HL-60 (cell line): ENCODE data around the gene RTCB.

Experiments
- DNase-seq, 2 experiments: peaks; one replicate each; pipeline ENCODE4 v3.0.0-alpha.2; 2010 to 2020; ENCODE audit warnings: low read depth in 1 of 2, low spot score in 1 of 2
- H3K27ac ChIP-seq: fragments of 250-450 bp; sonication (Bioruptor Pico); replicated peaks from 2 replicates; pipeline ENCODE4 v1.5.1; 2020; ENCODE audit warnings: mild to moderate bottlenecking, moderate library complexity
- H3K27me3 ChIP-seq: fragments of 250-450 bp; sonication (Bioruptor Pico); 2 replicates; pipeline ENCODE4 v1.5.1; 2021; ENCODE audit warnings: mild to moderate bottlenecking, moderate library complexity; ENCODE audit not compliant: insufficient read depth, poor library complexity, severe bottlenecking
- H3K4me3 ChIP-seq: replicated peaks from 2 replicates; pipeline ENCODE4 v1.5.1; 2011; ENCODE audit warnings: mild to moderate bottlenecking, control low read depth, low read length; ENCODE audit not compliant: insufficient read depth
- GABPA ChIP-seq: IDR thresholded peaks from 2 replicates; pipeline ENCODE4 v1.6.1; 2012; ENCODE audit warnings: low read depth
- POLR2AphosphoS5 ChIP-seq: IDR thresholded peaks from 2 replicates; pipeline ENCODE4 v1.6.1; 2012; ENCODE audit warnings: low read depth
- SPI1 ChIP-seq: IDR thresholded peaks from 2 replicates; pipeline ENCODE4 v1.6.1; 2012; ENCODE audit warnings: low read depth, mild to moderate bottlenecking, borderline replicate concordance
- TF ChIP-seq, protein P1 (sequence below): IDR thresholded peaks from one replicate; pipeline ENCODE4 v1.5.1; 2011; ENCODE audit warnings: low read length, control low read depth, inconsistent platforms; ENCODE audit not compliant: insufficient read depth
- TF ChIP-seq, protein P2 (sequence below): IDR thresholded peaks from 2 replicates; pipeline ENCODE4 v1.6.1; 2012; ENCODE audit warnings: low read depth; ENCODE audit not compliant: insufficient replicate concordance

RTCB gene

DNA sequence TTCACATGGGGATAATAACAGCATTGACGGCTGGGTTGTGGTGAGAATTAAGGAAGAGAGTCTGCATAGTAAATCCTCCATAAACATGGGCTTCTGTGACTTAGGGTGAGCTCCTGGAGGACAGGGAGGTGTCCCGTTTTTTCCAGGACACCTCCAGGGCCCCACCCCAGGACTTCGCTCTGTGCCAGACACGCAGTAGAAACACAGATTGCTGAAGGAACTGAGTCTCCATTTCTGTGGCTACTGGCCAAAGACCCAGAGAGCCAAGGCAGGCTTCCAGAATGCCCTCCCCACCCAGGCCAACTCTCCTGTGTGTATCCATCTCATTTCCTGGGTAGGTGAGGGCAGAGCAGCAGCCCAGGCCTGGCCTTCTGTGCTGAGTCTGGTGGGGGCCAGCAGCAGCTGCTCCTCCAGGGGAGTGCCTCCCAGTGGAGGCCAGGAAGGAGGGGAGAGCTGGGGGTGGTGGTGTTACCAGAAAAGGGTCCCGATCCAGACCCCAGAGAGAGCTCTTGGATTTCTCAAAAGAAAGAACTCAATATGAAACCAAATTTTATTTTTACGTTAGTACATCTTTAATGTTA, 63.9 kb downstream of the RTCB start:
- no peak overlapping the region for H3K27ac ChIP-seq
- peaks cover 5% of the 10 kb centered on the region for H3K27me3 ChIP-seq
- TF ChIP-seq, protein P1, sequence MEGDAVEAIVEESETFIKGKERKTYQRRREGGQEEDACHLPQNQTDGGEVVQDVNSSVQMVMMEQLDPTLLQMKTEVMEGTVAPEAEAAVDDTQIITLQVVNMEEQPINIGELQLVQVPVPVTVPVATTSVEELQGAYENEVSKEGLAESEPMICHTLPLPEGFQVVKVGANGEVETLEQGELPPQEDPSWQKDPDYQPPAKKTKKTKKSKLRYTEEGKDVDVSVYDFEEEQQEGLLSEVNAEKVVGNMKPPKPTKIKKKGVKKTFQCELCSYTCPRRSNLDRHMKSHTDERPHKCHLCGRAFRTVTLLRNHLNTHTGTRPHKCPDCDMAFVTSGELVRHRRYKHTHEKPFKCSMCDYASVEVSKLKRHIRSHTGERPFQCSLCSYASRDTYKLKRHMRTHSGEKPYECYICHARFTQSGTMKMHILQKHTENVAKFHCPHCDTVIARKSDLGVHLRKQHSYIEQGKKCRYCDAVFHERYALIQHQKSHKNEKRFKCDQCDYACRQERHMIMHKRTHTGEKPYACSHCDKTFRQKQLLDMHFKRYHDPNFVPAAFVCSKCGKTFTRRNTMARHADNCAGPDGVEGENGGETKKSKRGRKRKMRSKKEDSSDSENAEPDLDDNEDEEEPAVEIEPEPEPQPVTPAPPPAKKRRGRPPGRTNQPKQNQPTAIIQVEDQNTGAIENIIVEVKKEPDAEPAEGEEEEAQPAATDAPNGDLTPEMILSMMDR: no peak
- TF ChIP-seq POLR2AphosphoS5: no peak
- TF ChIP-seq, protein P2, sequence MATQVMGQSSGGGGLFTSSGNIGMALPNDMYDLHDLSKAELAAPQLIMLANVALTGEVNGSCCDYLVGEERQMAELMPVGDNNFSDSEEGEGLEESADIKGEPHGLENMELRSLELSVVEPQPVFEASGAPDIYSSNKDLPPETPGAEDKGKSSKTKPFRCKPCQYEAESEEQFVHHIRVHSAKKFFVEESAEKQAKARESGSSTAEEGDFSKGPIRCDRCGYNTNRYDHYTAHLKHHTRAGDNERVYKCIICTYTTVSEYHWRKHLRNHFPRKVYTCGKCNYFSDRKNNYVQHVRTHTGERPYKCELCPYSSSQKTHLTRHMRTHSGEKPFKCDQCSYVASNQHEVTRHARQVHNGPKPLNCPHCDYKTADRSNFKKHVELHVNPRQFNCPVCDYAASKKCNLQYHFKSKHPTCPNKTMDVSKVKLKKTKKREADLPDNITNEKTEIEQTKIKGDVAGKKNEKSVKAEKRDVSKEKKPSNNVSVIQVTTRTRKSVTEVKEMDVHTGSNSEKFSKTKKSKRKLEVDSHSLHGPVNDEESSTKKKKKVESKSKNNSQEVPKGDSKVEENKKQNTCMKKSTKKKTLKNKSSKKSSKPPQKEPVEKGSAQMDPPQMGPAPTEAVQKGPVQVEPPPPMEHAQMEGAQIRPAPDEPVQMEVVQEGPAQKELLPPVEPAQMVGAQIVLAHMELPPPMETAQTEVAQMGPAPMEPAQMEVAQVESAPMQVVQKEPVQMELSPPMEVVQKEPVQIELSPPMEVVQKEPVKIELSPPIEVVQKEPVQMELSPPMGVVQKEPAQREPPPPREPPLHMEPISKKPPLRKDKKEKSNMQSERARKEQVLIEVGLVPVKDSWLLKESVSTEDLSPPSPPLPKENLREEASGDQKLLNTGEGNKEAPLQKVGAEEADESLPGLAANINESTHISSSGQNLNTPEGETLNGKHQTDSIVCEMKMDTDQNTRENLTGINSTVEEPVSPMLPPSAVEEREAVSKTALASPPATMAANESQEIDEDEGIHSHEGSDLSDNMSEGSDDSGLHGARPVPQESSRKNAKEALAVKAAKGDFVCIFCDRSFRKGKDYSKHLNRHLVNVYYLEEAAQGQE: no peak
- TF ChIP-seq SPI1: no peak
- TF ChIP-seq GABPA: no peak
- no peak overlapping the region for H3K4me3 ChIP-seq
- no peak for DNase-seq

DNA sequence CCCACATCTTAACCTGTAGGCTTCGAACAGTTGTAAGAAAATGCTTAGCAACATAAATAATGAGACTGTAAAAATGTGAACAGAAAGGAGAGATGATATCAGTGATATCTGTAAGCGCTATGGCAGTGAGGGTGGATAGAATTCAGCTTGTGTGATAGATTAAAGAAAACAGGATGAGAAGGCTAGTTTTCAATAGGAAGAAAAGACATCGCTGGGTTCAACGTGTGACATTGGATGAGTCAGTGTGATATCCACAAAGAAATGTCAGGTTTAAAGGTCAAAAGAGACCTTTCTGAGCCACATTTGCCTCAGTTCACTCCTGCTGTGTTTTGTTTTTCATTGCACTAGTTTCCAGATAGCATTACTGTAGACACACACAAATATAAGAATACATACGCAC, 68.1 kb downstream of the RTCB start:
- no peak for TF ChIP-seq GABPA
- TF ChIP-seq, protein P2: no peak
- TF ChIP-seq, protein P1: no peak
- no peak for TF ChIP-seq SPI1
- TF ChIP-seq POLR2AphosphoS5: no peak
- no peak for DNase-seq
- Histone ChIP-seq H3K4me3 (no peak overlapping the region), H3K27ac (no peak overlapping the region), H3K27me3 (peaks cover 10% of the 10 kb centered on the region)

DNA sequence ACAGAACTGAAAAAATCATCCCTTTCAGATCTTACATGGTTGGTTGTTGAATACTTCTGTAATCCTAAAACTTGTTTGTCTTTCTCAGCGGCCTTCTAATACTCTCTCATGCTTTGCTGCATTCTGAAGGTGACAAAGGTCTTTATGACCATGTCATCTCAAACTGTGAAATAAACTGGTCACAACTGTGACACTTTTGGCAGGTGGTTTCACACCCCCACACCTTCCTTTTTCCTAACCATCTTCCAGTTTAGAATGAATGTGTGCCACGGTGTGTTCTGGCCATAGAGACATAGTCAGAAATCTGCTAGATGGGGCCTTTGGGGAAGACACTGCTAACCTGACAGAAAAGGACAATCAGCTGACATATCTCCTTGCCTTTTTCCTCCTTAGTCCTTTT, 69.1 kb downstream of the RTCB start:
- no peak for DNase-seq
- no peak overlapping the region for H3K27ac ChIP-seq
- TF ChIP-seq GABPA (no peak), POLR2AphosphoS5 (no peak), SPI1 (no peak)
- TF ChIP-seq, protein P1: no peak
- TF ChIP-seq, protein P2: no peak
- H3K4me3 ChIP-seq: no peak overlapping the region
- peaks cover 14% of the 10 kb centered on the region for H3K27me3 ChIP-seq
